HCEC 1CT (cell line): ENCODE results near the gene POFUT1.
"Not testable (repeated sequence)": the region's sequence is repeated elsewhere in the genome, so short reads cannot be mapped to it uniquely, and the experiment has no call there.

Experiments used
- DNase-seq: peaks from one replicate; pipeline ENCODE4 v3.0.0-alpha.2; 2017

The POFUT1 gene

DNA sequence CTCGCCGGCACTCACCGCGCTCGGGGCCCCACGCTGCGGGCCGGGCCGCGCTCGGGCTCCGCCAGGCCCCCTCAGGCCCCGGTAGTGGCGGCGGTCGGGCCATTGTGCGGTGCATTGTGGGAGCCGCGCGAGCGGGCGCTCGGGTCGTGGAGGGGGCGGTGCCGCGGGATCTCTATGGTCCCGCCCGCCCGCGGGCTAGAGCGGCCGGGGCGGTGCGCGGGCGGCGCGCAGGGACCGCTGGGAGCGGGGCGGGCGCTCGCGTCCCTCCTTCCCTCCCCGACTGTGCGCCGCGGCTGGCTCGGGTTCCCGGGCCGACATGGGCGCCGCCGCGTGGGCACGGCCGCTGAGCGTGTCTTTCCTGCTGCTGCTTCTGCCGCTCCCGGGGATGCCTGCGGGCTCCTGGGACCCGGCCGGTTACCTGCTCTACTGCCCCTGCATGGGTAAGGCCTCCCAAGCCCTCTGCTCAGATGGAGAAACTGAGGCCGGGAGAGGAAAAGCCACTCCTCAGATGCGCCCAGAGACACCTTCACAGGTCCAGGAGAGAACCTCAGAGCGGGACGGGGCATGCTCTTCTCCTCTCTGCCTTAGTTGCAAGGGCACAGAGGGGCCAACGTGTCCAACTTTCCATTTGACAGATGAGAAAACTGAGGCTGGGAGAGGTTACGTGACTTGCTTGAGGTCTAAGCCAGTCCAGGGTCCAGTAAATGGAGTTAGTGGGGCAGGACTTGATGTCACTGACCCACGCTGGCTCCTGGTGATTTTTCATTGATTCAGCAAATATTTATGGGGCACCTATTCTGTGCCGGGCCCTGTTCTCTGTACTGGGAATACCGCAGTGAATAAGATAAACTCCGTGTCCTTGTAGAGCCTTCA, at the start of gene POFUT1, which contains the start of gene PLAGL2:
Gene POFUT1, plus strand, starts transcription at position 255 of the 873 bp plus-strand sequence. Its CDS starts 62 bp downstream, at position 317.
Gene PLAGL2, minus strand, starts transcription at position 118 of the 873 bp plus-strand sequence. CDS start 5,565 bp downstream, outside the sequence.
- DNase-seq: peak; percentile 88

DNA sequence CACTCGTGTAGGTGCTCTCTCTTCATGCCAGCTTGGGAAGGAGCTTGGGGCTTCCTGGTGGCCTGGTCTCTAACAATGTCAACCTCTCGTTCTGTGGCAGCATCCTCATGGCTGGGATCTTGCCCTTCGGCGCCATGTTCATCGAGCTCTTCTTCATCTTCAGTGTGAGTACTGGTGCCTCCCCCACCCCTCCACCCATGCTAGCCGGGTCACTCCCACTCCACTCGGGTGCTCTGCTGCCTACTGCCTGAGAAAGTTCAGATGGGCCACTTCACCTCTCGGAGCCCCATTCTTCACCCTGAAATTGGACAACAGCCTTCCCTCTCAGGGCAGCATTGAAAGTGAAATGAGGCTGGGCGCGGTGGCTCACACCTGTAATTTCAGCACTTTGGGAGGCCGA, 49.3 kb upstream of the POFUT1 start:
- no peak for DNase-seq

DNA sequence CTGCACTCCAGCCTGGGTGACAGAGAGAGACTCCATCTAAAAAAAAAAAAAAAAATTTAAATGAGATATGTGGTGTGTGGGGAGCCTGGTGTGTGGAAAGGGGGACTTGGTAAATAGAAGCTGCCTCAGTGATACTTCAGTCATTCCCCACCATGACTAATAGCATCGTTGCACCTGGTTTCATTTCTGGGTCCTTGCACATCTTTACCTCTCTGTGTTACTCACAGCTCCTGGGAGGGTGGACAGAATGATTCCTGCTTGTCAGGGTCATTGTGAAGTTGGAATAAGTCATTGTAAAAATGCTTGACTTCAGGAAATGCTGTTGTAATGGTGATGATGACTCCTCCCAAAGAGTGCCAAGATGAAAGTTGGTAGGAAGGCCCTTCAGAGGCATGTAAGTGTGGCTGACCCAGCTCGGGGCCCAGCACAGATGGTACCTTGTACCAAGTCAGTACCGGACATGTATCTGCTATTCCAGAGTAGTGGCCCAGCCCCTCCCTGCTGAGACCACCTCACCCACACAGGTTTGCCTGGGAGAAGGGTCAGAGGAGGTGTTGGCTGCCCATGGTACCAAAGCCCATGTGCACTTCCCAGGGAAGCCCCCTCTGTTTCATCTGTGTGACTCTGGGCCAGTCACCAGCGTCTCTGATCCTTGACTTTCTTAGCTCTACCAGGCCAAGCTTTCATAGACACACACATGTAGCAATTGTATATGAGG, 48.6 kb upstream of the POFUT1 start:
- no peak for DNase-seq

DNA sequence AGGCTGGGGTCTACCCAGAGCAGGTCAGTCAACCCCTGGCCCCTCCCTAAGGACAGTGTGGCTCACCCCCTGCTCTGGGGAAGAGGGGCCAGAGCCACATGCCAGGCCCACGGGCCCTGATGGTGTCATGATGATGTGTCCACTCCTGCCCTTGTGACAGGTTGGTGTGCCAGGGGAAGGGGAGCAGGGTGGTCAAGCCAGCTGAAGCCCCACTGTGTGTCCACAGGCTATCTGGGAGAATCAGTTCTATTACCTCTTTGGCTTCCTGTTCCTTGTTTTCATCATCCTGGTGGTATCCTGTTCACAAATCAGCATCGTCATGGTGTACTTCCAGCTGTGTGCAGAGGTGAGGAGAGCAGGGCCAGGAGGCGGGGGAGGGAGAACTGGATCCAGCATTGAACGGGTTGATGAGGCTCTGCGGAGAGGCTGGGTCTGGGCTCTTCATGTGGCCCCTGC, 47.9 kb upstream of the POFUT1 start:
- DNase-seq: no peak

DNA sequence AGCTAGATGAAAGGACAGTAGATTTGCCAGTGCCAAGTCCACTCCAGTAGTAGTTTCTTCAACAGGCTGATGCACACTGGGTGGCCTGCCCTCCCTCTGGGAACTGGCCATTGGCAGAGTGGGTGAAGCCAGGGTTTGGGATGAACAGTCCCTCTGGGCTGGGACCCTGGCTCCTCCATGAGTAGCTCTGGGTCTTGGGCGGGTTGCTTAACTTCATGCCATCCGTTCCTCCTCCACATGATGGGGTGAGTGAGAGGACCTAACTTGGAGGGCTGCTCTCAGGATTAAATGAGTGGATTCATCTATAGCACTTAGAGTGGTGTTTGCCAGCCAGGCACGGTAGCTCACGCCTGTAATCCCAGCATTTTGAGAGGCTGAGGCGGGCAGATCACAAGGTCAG, 47.3 kb upstream of the POFUT1 start:
- no peak for DNase-seq

DNA sequence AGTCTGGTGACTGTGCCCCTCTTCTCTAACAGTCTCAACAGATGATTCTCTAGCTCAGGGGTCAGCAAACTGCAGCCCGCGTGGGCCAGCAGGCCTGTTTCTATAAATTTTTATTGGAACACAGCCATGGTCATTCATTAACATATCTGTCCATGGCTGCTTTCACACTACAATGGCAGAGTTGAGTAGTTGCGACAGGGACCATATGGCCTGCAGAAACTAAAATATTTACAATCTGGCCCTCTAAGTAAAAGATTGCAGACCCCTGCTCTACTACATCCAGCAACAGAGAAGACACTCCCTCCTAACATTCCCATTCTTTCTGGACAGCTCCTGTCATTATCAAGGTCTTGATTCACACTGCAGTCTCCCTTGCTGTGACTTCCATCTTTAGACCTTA, 45.3 kb upstream of the POFUT1 start:
- no peak for DNase-seq

DNA sequence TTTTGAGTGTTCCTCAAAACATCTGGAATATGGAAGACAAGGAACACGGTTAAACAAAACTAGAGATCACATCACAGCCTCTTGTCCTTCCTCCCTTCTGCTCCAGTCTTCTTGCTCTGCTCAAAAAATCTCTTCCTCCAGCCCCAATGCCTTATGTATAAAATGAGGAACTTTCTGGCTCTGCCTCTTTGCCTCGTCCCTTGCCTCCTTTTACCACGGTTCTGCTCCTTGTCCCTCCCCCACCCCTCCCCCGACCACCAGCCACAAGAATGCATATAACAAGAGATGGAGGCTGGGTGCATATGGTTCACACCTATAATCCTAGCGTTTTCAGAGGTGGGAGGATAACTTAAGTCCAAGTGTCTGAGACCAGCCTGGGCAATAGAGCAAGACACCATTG, 43.7 kb upstream of the POFUT1 start:
- DNase-seq: no peak

DNA sequence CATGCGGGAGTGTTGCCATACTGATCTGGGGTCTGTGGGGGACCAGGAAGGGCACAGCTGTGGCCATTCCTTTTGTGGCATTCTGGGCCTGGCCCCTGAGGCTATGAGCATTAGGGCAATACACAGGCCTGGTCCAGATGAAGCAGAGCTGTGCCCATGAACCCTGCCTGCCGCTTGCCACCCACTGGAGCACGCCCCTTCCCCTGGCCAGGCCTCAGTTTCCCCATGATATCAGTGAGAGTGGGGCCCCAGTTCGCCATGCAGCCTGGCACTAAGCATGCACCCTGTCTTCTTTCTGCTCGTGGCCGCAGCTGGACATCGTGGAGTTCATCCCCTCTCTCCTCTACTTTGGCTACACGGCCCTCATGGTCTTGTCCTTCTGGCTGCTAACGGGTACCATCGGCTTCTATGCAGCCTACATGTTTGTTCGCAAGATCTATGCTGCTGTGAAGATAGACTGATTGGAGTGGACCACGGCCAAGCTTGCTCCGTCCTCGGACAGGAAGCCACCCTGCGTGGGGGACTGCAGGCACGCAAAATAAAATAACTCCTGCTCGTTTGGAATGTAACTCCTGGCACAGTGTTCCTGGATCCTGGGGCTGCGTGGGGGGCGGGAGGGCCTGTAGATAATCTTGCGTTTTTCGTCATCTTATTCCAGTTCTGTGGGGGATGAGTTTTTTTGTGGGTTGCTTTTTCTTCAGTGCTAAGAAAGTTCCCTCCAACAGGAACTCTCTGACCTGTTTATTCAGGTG, 42.5 kb upstream of the POFUT1 start:
- no peak for DNase-seq

DNA sequence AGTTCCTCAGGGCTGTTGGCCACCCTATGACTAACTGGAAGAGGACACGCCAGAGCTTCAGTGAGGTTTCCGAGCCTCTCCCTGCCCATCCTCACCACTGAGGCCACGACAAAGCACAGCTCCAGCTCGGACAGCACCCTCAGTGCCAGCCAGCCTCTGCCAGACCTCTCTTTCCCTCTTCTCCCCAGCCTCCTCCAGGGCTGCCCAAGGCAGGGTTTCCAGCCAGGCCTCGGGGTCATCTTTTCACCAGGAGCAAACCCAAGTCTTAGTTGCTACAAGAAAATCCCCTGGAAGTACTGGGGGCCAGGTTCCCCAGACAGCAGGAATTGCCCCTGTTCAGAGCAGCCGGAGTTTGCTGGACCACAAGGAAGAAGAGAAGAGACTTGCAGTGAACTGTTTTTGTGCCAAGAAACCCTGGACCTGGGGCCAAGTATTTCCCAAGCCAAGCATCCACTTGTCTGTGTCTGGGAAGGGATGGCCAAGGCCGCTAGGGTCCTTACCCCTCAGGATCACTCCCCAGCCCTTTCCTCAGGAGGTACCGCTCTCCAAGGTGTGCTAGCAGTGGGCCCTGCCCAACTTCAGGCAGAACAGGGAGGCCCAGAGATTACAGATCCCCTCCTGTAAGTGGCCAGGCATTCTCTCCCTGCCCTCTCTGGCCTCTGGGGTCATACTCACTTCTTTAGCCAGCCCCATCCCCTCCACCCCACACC, 41.7 kb upstream of the POFUT1 start:
- DNase-seq: no peak

DNA sequence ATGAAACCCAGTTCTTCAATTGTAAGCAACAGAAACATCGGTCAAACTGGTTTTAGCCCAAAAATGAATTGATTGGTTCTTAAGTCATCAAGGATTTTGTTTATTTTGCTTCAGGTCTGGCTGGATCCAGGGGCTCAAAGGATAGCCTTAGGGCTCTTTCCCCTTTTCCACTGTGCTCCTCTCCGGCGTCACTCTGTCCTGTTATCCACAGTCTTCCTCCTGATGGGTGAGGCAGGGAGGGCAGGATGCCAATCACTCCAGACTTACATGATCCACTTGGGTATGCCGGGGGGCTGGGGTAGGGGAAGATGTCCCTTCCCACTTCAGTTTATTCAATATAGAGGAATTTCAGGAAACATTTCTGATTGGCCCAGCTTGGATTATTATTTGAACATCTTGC, 40.1 kb upstream of the POFUT1 start:
- DNase-seq: no peak

DNA sequence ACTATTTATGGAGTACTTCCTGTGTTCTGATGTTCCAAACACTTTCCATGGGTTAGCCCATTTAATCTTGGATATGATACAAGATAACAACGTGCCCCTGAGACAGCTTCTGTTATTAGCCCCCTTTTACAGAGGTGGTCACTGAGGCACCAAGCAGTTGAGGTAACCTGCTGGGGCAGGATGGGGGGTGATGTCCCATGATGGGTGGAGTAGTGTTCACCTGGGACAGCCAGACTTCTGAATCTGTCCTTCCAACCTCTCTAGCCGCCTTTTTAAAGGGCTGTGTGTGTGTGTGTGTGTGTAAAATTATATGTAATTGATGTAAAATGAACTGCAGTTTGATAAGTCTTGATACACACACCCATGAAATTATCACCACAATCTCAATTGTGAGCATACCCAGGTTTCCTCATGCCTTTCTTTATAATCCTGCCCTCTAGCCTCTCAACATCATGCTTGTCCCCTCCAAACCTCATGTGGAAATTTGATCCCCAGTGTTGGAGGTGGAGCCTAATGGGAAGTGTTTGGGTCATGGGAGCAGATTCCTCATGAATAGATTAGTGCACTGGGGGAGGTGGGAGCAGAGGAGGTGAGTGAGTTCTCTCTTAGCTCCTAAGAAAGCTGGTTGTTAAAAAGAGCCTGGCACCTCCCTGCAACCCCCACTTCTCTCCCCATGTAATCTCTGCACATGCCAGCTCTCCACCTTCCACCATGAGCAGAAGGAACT, 39.3 kb upstream of the POFUT1 start:
- DNase-seq: peak; percentile 24

DNA sequence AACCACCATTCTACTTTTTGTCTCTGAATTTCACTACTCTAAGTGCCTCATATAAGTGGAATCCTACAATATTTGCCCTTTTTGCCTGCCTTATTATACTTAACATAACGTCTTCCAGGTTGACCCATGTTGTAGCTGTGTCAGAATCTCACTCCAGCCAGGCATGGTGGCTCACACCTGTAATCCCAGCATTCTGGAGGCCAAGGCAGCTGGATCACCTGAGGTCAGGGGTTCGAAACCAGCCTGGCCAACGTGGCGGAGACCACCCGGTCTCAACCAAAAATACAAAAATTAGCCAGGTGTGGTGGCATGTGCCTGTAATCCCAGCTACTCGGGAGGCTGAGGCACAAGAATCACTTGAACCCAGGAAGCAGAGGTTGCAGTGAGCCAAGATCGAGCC, 30.0 kb upstream of the POFUT1 start:
- DNase-seq: not testable (repeated sequence)

DNA sequence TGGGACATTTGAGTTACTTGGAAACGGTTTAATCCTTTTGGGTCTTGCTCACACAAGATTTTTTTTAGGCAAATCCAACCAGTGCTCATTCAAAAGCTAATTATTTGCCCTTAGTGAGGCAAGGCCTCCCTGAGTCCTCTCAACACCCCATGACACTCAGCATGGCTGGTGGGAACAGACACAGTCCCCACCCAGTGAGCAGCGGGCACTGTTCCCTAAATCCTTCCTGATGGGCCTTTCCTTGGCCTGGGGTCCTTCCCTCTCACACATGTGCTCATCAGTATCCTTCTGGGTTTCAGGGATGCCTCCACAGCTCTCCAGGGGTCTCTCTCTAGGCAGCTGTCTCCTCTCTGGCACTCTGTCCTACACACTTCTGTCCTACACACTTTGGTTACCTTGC, 28.2 kb upstream of the POFUT1 start:
- no peak for DNase-seq

DNA sequence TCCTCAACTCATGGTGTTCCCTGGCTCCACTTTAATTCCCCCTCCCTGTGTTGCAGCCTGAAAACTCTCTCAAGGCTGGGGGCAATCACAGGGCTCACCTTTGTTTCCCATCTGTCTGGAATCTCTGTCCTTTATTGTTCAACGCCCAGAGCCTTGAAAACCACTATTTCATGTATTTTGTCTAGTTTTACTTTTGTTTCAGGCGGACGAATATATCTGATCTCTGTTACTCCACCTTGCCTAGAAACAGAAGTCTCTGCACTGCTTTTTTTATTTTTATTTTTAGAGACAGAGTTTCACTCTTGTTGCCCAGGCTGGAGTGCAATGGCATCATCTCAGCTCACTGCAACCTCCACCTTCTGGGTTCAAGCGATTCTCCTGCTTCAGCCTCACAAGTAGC, 27.7 kb upstream of the POFUT1 start:
- DNase-seq: no peak

DNA sequence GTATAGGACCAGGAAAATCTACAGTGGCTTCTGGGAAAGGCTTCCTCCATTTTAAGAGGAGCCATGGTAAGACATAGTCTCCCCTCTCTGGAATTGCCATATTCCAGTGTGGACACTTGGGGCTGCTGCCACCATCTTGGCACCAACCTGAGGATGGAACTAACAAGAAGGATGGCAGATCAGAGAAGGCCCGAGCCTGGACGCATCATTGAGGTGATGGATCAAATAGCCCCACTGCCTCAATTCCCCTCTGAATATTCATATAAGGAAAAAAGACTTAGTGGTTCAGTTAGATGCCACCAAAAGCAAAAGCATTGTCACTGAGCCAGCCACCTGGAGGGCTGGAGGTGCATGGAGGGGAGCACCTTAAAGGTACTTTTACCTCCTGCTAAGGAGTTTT, 26.1 kb upstream of the POFUT1 start:
- no peak for DNase-seq

DNA sequence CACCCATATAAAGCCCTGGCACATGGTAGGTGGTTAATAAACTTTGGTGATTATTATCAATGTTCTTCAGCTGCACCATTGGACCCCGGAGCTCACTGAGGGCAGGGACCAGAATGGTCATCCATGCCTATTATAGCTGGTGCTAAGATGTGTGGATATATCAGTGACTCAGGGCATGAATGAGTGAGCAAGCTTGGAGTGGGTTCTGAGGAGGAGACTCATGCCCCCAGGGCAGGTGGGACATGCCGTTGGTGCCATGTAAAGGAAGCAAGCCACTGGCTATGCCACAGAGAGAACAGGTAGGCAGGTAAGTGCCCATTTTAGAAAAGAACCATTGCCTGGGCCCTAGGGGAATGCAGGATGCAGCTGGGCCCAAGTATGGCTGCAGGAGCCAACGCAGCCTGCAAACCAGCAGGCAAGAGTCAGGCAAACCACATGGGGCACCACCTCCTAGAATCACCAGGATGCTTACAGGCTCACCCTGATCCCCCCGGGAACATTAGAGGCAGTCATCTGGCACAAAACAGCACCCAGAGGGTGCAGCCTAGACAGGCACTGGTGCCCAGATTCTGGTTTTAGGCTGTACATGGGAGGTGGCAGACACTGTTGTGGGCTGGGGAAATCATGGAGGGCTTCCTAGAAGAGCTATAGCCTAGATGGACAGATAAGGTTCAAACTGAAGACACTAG, 23.6 kb upstream of the POFUT1 start:
- DNase-seq: no peak

DNA sequence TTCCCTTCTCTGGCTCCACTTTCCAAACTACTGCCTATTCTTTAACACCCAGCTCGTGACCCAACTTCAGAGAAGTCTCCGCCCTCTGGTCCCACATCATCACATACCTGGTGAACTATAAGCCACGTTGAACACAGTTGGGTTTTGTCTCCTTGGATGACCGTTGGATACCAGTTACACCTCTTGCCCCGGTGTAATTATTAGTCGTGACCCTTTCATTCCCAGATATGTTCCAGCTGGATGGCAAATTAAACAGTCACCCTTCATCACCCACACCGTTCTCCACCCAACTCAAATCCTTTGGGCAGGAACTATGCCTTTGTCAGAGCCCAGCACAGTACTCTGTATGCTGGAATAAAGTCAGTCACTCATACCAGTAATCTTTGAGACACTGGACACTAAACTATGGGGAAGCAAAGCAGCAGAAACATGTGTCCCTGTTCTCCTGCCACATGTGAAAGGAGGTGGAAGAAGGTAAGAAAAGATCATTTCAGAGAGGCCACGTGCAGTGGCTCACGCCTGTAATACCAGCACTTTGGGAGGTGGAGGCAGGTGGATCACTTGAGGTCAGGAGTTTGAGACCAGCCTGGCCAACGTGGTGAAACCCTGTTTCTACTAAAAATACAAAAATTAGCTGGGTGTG, 22.6 kb upstream of the POFUT1 start:
- DNase-seq: no peak

DNA sequence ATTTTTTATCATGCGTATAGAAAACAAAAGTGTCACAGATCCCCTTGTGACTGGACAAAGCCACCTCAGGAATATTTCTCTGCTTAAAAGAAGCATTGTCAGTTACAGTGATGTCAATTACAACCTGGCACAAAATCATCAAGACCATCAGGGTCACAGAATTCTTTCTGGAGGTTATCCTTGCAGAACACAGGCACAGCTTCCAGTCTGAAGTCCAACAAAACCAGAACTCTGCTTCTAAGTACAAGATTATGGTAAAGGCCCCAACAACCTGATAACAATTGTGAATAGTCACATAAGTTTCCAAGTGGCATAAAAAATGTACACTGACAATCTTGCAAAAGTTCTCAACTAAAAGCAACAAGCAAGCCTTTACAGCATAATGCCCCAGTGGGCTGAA, 21.2 kb upstream of the POFUT1 start:
- DNase-seq: no peak

DNA sequence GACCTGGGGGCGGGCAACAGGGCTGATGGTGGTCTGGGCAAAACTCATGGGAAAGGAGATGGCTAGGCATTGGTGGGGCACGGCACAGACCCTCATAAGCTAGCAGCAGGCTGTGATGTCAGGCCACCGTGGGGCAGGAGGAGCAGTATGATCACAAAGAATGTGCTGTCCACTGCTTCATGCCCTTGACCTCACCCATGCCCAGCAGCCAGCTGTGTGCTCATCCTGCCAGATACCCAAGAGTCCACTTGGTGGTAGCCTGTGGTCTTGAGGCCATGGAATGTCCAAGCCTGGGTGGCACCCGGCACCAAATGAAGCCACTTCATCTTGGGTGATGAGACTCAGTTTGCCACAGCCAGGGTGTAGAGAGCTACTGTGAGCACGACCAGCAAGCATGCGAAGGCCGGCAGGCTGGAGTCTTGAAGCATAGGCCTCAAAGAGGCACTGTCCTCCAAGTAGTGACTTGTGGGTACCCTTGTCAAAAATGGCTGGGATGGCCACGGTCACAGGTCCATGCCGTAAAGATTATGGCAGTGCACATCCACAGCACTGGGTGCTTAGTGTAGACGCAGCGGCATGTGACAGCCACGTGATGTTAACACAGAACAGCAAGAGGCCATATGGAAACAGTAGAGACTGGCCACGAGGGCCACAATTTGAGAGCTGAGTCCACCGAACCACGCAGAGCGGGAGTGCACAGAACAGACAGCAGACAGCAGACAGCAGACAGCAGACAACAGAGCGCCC, 19.1 kb upstream of the POFUT1 start:
- DNase-seq: no peak

DNA sequence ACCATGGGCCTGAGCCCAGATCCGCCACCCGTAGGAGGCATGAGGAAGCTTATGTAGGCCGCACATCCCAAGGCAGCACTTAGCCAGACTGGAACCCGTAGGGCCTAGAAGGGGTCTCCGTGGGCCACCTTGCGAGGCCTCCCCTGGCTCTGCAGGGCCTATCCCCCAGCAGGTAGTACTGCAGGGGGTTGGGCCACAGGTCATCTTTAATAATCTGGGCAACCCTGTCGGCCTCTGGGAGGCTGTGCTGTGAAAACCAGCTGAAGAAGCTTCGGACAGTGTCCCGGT, 18.6 kb upstream of the POFUT1 start:
- DNase-seq: no peak
